Fibroblast of skin of right quadriceps (primary cell): Measurements from ENCODE around the gene PPP1R13B.

Source experiments
- DNase-seq: peaks from one replicate; pipeline ENCODE4 v3.0.0-alpha.2; 2013

Gene PPP1R13B

DNA sequence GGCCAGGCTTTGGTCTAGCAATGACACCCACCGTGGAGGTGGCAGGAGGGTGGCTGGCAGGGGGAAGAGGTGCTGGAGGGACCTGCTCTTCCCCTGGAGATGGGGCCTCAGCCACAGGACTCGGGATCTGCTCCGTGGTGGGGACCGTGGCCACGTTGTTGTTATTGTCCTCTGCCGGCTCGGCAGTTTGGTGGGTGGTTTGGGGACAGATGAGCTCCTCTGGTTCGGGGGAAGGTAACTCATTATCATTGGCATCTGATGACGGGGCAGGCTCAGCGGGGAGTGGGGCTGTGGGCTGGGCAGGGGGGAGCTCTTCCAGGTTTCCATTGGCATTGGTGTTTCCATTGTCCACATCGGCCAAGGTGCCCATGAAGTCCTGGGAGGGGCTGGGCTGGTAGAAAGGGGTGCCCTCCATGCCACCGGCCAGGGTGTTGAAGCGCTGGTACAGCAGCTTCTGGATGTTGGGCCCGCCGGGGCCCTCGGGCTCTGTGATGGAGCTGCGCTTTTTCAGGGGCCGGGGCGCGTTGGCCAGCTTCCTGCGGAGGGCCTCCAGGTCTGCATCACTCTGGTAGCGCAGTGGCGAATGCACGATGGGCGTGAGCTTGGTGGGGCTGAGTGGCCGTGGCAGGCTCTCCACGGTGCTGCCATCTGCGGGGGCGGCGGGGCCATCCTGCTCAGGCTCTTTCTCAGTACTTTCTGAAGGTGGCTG is 107.4 kb downstream of the PPP1R13B start:
- DNase-seq: no peak

DNA sequence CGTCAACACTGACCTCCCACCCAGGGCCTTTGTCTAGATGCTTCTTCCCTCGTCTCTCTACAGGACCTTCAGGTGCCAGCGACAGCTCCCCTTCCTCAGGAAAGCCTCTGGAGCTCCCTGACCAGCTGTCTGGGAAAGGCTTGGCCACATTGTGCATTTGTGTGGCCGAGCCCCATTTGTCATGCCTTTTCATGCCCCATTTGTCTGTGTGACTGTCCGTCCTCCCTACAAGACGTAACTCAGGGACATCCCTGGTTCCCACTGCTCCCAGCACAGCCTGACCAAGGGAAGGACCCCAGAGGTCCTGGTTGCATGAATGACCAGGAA is 107.9 kb downstream of the PPP1R13B start:
- DNase-seq: no peak

DNA sequence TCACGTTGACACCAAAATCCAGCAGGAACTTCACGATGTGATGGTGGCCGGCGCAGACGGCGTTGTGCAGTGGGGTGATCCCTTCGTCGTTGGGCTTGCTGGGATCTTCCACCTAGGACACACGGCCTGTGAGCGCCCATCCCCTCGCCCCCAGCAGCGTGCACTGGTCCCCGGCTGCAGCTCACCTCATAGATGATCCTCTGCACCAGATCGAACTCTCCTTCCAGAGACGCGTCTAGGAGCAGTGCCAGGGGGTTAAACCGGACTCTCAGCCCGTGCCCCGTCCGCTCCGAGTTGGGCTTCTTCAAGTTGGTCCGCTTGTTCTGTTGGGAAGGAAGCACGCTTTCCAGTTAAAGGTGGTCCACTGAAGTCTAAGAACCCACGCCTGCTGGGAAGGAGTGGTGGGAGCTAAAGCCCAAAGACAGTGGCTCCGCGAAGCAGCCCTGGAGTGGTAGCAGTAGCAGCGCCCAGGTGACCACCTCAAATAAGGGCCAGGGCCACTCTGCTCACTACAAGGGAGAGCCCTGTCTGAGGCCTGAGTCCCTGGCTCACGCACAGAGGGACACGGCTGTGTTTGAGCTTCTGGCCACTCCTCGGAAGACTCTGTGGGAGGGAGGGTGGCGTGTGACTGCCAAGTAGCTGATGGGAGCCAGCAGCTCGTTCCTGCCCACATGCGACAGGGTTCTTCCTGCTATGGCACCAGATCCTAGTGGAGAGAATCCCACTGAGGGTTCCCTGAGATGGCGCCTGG is 108.5 kb downstream of the PPP1R13B start:
- no peak for DNase-seq

DNA sequence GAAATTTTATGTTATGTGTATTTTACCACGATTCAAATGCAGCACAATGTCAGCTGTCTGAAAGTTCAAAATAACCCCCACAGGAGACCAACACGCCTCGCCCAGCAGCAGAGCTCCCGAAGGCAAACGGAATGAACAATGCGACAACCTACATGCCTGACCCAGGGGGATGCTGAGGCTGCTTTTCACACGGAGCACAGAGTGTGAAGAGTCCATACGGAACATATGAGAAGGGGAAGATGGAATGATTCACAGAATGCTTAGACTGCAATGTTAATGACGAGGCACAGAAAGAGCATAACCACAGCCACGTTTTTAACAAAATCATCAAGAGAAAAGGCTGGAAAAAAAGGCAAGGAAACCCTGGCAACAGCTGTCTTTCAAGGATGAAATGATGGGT is 109.2 kb downstream of the PPP1R13B start:
- peak; percentile 63 for DNase-seq

DNA sequence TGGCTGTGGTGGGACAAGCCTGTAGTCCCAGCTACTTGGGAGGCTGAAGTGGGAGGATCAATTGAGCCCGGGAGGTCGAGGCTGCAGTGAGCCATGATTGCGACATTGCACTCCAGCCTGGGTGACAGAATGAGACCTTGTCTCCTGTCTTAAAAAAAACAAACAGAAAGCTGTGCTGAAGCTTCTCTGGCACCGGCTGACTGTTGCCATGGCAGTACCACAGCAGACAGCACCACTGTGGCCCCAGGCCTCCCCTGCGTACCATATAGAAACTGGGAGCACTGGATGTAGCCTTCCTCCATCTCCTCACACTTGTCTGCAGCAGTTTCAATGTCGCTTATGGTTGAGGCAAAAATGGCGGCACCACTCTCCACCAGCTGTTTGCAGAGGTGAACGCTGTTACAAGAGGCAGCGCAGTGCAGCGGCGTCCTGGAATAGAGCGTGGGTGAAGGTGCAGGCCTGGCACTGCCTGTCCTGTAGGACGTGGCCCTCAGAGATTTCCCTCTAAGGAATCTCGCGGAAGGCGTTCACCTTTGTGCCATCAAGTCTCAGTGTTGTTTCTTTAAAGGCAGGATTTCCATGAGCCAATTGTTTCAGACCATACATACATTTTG is 109.8 kb downstream of the PPP1R13B start:
- DNase-seq: no peak

DNA sequence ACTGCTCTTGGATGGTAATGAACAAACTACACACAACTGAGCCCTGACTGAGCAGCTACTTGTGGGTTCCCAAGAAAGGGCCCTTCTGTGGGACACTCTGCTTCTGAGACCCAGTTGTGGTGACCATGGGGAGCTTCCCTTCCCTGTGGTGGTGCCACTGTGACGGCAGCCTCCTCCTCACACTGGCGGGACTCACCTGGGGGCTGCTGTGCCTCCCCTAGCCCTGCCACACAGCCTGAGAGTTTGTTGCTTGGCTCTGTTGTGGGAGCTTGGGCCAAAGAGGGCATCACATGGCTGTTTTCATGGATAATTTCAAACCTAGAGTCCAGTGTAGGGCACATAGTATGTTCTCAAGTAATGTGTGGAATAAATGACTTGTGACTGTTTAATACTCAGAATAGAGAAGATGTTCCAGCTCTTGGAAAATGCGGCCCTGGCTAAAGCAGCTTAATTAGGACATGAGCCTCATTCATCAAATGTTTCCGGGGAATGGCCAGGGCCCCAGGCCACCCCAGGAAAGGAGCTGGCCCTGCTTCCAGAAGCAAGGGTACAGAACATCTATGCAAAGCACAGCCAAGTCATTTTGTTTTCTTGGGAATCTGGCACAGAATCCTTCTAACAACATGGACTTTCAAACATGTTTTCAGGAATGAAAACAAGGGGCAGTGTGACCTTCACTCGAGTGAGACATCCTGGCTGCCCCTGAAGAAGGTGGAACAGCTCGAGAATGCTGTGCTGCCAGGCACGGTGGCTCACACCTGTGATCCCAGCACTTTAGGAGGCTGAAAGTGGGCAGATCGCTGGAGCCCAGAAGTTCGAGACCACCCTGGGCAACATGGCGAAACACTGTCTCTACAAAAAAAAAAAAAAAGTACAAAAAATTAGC is 110.6 kb downstream of the PPP1R13B start:
- no peak for DNase-seq

DNA sequence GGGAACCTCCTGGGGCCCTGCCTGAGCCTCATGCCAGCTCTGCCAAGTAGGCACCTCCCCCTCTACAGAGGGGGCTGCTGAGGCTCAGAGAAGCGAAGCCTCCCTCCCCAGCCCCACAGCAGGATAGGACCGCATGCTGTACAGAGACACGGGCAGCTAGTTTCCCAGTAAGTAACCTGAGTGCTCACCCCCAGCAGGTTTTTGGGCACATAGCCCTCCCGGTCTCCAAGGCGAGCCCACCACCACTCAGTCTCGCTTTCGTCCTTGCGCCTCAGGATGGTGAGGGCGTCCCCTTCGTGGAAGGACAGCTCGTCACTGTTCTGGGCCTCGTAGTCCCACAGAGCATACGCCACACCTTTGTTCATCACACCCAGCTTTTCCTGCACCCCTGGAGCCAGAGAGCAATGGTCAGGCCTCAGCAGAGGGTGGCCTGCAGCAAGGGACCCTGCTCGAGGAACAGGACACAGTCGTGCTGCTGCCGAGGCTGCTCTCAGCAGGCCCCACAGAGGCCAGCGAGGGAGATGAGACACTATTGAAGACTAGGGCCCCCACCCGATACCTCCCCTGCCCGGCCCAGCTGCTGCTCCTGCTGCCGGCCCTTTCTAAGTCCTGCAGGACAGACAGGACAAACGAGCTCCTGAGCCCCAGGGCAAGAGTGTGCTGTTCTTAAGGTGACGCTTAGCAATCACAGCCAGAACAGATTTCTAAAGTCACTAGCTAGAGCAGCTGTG is 111.4 kb downstream of the PPP1R13B start:
- no peak for DNase-seq

DNA sequence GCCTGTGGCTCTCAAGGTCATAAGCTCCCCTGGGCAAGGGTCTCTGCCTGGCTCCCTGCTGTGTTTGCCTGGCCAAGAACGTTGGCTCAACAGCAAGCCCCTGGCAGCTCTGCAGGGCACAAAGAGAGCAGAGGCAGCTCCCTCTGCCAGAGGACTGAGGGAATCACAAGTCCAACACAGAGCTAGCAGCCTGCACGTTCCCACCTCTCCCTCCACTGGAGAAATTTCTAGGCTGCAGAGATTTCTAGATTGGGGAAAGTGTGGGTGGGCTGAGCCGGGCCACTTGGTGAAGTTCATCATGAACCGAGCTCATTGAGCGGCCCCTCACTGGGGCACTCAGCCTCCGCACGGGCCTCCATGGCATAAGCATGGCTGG is 111.9 kb downstream of the PPP1R13B start:
- no peak for DNase-seq

DNA sequence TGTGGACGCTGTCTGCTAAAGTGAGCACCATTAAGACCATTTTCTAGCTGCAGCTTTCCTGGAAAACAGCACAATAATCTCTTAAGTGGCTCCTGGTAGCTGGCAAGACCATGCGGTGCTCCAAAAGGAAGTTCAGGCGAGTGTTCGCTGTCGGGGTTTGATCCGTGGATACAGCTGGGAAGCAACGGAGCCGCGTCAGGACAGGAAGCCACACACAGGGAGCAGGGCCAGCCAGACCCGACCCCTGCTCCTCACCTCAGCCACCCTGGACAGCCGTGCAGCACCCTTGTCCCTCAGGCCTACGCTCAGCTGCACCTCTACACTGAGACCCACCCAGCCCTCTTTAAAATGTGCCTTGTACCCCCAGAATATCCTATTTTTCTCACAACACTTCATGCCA is 112.4 kb downstream of the PPP1R13B start:
- DNase-seq: no peak

DNA sequence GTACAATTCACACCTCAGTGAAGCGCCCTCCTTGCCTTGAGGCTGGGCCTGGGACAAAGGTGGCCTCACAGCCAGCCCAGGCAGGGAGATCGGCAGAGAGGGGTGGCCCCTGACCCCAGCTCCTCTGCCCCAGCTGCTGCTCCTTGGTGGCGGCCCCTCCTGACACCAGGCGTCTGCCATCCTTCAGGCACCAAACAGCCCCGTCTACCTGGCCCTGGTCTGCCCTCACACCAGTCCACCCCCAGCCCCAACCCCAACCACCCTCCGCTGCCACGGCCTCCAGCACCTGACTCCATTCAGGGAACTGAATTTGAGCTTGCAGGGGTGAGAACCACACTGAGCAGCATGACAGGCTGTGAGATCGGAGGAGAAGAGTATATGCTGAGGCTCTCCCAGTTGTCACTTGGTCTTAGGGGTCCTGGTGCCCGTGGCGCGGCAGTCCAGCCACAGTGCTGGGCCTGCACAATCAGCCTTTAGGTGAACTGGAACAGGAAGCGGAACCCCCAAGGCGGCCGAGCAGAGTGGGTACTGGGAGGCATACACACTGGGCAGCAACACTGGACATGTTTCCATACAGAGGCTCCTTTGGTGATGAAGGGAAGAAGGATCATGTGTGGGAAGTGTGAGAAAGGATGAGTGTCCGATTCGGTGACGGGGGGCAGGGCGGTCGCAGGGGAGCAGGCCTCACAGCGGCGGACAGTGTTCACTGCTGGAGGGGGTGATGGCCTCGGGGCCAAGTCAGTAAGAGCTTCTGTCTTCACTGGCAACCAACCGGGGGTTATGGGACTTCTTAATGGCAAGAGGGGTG is 113.1 kb downstream of the PPP1R13B start:
- DNase-seq: no peak

DNA sequence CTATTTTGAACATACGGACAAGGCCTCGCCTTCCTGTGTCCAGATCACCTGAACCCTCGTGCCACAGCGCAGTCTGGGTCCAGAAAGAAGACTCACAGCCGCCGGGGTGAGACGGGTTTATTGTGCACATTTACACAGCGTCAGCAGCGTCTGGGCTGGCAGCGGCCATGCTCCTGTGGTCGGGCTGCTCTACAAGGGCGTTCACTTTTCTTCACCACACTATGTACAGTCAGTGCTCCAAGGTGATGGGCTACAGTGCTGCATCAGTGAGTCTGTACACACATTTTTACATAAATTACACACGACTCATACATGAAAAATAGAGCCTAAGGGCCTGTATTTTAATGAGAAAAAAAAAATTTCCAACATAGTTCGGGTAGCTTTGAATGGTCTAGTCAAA is 113.7 kb downstream of the PPP1R13B start:
- no peak for DNase-seq

DNA sequence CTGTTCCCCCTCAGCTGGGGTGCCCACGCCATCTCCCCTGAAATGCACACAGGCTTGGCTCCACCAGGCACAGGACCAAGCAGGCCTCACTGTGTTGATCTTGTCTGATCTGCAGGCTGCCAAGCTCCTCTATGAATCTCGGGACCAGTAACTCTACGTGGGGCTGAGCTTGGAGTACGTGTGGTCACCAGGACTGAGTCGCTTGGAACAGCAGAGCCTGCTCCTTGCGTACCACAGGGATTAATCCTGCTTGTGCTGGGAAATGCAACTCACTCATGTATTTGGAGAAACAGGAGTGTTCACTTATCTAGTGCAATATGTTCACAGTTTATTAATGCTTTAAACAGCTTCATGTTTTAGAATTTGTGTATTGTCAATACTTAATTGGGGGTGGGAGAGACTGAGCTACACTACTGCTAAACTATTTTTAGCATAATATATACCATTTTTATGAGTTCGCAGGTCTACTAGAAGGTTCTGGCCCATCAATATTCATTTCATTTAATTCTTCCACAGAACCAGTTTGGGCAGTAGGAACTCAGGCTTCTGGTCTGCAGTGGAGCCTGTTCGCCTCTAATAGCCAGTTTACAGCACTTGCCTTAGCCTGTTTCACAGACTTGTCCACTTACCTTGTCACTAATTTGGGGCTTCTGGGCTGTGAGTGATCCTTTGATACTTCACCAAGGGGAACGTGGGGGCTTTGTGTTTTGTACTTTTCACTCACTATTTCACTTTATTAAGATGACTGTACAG is 114.3 kb downstream of the PPP1R13B start:
- DNase-seq: no peak

DNA sequence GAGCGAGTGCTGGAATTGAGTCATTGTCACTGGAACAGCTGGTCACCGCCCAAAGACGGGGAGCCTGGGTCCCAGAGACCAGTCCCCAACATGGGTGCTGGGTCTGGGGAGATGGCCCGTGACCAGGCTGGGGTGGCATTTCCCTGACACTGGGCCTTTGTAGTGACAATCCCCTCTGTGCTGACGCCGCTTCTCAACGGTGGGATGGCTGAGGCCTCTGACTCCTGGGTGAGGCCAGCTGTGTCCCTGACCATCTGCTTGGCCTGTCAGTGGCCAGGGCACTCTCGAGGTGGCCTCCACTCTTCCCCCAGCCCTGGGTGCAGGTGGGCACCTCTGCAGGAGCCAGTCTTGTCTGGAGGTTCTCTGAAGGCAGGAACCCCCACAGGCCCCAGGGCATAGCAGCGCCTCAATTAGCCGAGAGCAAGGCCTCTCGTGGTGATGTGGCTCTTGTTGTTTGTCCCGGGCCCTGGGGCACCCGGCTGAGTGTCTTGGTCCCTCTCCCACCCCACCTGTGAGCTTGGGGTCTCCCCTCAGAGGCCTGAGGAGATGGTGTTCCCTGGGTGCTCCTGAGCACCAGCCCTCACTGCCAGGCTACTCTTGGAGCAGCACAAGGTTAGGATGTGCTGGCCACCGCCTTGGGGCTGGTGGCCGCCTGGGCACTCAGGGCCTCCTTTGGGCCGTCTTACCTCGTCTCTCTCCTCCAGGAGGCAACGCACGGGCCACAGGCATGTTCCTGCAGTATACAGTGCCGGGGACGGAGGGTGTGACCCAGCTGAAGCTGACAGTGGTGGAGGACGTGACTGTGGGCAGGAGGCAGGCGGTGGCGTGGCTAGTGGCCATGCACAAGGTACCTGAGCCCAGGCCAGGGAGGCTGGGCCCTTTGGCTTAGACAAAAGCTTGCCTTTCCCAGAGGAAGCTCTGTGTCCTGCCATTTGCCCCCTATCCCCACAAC is 115.2 kb downstream of the PPP1R13B start:
- DNase-seq: no peak

DNA sequence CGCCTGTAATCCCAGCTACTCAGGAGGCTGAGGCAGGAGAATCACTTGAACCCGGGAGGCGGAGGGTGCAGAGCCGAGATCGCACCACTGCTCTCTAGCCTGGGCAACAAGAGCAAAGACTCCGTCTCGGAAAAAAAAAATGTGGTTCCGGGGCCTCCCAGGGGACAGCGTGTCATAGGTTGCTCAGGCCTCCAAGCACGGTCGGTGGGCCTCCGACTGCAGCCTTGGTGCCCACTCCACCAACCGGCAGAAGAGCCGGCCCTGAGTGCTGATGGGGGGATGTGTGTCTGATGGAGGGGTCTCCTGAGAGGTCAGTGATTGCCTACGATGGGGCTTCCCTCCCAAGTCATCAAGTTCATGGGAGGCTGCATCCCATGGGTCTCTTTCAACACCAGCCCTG is 115.9 kb downstream of the PPP1R13B start:
- no peak for DNase-seq

DNA sequence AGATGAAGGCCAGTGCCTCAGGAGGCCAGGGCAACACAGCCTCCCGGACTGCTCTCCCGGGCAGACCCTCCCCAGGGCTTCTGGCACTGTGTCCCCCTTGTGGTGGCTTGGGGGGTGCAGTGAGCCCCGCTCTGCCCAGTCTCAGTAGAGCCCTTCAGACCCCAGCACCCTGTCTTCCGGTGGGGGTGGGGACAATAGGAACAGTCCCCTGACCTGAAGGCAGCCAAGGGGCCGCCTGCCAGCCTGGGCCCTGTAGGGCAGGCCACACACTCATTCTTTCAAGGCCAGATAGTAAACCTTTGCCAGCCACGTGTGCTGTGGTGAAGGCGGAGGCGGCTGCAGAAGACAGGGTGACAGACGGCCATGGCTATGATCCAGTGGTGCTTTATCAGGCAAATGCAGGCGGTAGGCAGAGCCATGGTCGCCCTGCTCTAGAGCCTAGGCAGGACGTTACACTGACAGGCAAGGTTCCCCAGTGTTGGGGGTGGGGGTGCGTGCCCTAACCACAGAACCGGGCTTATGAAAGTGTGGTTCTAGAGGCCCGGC is 116.8 kb downstream of the PPP1R13B start:
- DNase-seq: no peak

DNA sequence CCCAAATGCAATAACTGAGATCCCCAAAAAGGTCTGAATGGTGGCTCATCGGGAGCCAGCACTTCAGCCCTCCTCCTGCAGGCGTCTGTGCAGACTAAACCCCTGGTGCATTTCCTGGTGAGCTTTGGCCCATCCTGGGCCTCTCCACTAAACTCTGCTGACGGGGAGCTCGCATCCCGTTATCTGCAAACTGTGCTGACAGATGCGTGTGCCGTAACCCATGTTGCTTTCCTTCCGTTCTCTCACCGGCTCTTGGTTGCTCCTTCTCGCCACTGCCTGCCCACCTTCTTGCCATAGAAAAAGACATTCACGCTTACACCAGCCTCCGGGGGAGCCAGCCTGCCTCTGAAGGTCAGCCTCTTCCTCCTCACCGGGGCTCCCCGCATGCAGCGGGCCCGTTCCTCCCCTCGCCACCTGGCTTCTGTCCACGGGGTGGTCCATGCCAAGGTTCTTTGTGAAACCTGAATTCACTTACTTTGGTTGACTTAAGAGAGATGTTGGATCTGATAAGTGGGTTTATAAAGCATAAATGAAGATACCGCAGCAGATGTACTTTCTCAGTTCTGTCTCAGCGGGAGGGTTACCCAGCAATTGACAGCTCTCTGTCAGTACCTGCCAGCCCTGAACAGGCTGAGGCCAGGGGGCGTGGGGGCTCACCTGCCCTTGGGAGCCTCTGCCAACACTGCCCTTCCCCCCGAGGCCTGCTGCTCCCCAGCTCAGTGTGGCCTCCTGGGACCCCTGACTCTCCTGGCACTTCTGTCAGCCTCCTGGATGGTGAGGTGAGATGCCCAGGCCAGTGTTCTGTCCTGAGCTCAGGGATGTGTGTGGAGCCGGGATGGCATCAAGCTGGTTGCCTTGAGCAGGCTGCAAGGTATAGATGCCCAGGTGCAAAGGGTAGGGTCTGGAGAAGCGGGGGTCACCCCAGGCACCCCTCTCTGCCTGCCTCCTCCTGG is 117.6 kb downstream of the PPP1R13B start:
- DNase-seq: no peak

DNA sequence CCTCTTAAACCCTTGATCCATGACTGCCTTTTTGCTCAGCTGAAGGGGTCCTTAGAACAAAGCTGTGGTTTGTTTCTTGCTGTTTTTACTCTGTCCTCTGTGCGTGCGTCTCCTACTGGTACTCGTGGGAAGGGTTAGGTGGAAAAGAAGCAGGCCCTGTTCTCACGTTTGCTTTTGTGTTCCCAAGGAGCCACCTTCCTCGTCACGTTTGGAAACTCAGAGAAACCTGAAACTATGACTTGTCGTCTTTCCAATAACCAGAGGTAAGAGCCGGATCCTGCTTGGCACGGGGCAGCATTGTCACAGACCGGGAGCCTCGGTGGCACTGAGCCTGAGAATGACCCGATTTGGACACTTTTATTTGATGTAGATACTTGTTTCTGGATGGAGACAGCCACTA is 118.7 kb downstream of the PPP1R13B start:
- no peak for DNase-seq

DNA sequence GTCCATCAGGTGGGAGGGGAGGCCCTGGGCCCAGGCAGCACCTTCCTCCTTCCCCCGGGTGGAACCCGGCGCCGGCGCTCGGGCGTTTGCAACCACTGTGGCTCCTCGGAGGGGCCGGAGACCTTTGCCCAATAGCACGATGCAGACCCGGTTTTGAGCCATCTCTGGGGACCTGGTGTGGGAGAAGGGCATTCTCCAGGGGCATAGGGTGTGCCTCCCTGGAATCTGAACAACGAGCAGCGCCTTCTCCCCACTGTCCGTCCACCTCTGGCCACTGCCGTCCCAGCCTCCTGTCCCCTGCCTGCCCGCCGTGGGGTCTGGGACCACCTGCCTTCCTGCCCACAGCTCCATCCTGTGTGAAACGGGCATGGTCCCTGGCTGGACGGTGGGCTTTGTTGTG is 119.2 kb downstream of the PPP1R13B start:
- DNase-seq: no peak
